SK-N-SH treated with all-trans-retinoic acid at 6 μM for 48 hours (cell line): ENCODE data around the gene MRC1.

ENCODE experiments used
- ATAC-seq: fragments of 200-7000 bp; cut with Tn5 transposase; 3 replicates; pipeline ENCODE4 v1.9.1; 2020; ENCODE audit warnings: mild to moderate bottlenecking, moderate library complexity
- ARNTL ChIP-seq: fragments of 450-650 bp; formaldehyde crosslinking; IDR thresholded peaks from 2 replicates; pipeline ENCODE4 v1.5.0; 2020; ENCODE audit warnings: low read depth, mild to moderate bottlenecking, moderate library complexity, borderline replicate concordance
- BACH2 ChIP-seq: fragments of 250-450 bp; sonication (Bioruptor Pico); IDR thresholded peaks from 2 replicates; pipeline ENCODE4 v1.9.0; 2021; ENCODE audit warnings: mild to moderate bottlenecking, borderline replicate concordance
- CREB5 ChIP-seq: fragments of 250-450 bp; sonication (Bioruptor Pico); IDR thresholded peaks from 2 replicates; pipeline ENCODE4 v1.5.1; 2020; ENCODE audit warnings: low read depth, mild to moderate bottlenecking, moderate library complexity
- CSDC2 ChIP-seq: fragments of 250-450 bp; sonication (Bioruptor Pico); IDR thresholded peaks from 2 replicates; pipeline ENCODE4 v1.5.0; 2020; ENCODE audit warnings: mild to moderate bottlenecking, moderate library complexity
- CSRNP3 ChIP-seq: fragments of 250-450 bp; sonication (Bioruptor Pico); IDR thresholded peaks from 2 replicates; pipeline ENCODE4 v1.5.1; 2021; ENCODE audit warnings: mild to moderate bottlenecking, moderate library complexity
- ISL1 ChIP-seq: fragments of 250-450 bp; sonication (Bioruptor Pico); IDR thresholded peaks from 2 replicates; pipeline ENCODE4 v2.1.2; 2022; ENCODE audit warnings: mild to moderate bottlenecking, moderate library complexity
- OSR1 ChIP-seq: fragments of 250-450 bp; sonication (Bioruptor Pico); IDR thresholded peaks from 2 replicates; pipeline ENCODE4 v1.8.0; 2022; ENCODE audit warnings: moderate library complexity, mild to moderate bottlenecking, inconsistent platforms
- PATZ1 ChIP-seq: fragments of 250-450 bp; sonication (Bioruptor Pico); IDR thresholded peaks from 2 replicates; pipeline ENCODE4 v1.8.0; 2020; ENCODE audit warnings: mild to moderate bottlenecking, moderate library complexity, borderline replicate concordance
- RARB ChIP-seq: fragments of 250-450 bp; sonication (Bioruptor Pico); IDR thresholded peaks from 2 replicates; pipeline ENCODE4 v1.8.0; 2021; ENCODE audit warnings: mild to moderate bottlenecking, moderate library complexity
- SNAI2 ChIP-seq: fragments of 250-450 bp; sonication (Bioruptor Pico); IDR thresholded peaks from 2 replicates; pipeline ENCODE4 v1.5.0; 2020; ENCODE audit warnings: mild to moderate bottlenecking, moderate library complexity
- TCF4 ChIP-seq: fragments of 250-450 bp; sonication (Bioruptor Pico); IDR thresholded peaks from 2 replicates; pipeline ENCODE4 v1.8.0; 2021; ENCODE audit warnings: mild to moderate bottlenecking, moderate library complexity, borderline replicate concordance
- TOX ChIP-seq: fragments of 250-450 bp; sonication (Bioruptor Pico); IDR thresholded peaks from 2 replicates; pipeline ENCODE4 v1.8.0; 2021; ENCODE audit warnings: mild to moderate bottlenecking, moderate library complexity, borderline replicate concordance
- ZC3H10 ChIP-seq: fragments of 250-450 bp; sonication (Bioruptor Pico); IDR thresholded peaks from 2 replicates; pipeline ENCODE4 v1.5.1; 2021; ENCODE audit warnings: mild to moderate bottlenecking, moderate library complexity
- ZFP3 ChIP-seq: fragments of 250-450 bp; sonication (Bioruptor Pico); IDR thresholded peaks from 2 replicates; pipeline ENCODE4 v1.5.0; 2020; ENCODE audit warnings: mild to moderate bottlenecking, moderate library complexity
- ZFP30 ChIP-seq: fragments of 450-650 bp; formaldehyde crosslinking; IDR thresholded peaks from 2 replicates; pipeline ENCODE4 v1.5.0; 2022; ENCODE audit warnings: mild to moderate bottlenecking, moderate library complexity
- ZNF565 ChIP-seq: fragments of 450-650 bp; formaldehyde crosslinking; conservative IDR thresholded peaks from 2 replicates; pipeline ENCODE4 v1.5.0; 2020; ENCODE audit warnings: low read depth, mild to moderate bottlenecking, moderate library complexity
- ZNF70 ChIP-seq: fragments of 450-650 bp; formaldehyde crosslinking; IDR thresholded peaks from 2 replicates; pipeline ENCODE4 v1.5.0; 2020; ENCODE audit warnings: mild to moderate bottlenecking, moderate library complexity
- ZNF8 ChIP-seq: fragments of 450-650 bp; formaldehyde crosslinking; IDR thresholded peaks from 2 replicates; pipeline ENCODE4 v1.5.0; 2020; ENCODE audit warnings: mild to moderate bottlenecking, moderate library complexity
- TF ChIP-seq, protein P1 (sequence below): fragments of 250-450 bp; sonication (Bioruptor Pico); IDR thresholded peaks from 2 replicates; pipeline ENCODE4 v1.5.0; 2020; ENCODE audit warnings: mild to moderate bottlenecking, moderate library complexity
- TF ChIP-seq, protein P2 (sequence below): fragments of 250-450 bp; sonication (Bioruptor Pico); IDR thresholded peaks from 2 replicates; pipeline ENCODE4 v1.8.0; 2021; ENCODE audit warnings: low read depth, mild to moderate bottlenecking, moderate library complexity, borderline replicate concordance

Gene MRC1

DNA sequence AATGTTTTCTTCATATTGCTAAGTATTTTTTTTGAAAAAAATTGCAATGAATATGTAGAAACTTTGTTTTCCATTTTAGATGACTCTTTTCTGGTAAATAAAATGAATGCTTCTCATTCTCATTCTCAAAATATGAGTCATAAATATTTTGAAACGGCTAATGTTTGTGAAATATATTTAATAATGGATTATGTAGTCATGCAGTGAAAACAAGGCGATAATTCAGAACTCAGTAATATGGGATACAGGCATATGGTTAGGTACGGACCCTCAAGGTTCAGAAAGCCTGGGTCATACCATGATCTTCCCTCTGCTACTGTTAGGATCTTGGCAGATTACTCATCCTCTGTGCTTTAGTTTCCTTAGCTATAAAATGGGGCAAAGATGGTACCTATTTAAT lies 96.3 kb downstream of the MRC1 start:
- peak; percentile 18; the same call in 1 of the 3 replicates for ATAC-seq
- no peak for TF ChIP-seq TOX (CRISPR knock-in tag)
- no peak for TF ChIP-seq PATZ1
- TF ChIP-seq, protein P1, sequence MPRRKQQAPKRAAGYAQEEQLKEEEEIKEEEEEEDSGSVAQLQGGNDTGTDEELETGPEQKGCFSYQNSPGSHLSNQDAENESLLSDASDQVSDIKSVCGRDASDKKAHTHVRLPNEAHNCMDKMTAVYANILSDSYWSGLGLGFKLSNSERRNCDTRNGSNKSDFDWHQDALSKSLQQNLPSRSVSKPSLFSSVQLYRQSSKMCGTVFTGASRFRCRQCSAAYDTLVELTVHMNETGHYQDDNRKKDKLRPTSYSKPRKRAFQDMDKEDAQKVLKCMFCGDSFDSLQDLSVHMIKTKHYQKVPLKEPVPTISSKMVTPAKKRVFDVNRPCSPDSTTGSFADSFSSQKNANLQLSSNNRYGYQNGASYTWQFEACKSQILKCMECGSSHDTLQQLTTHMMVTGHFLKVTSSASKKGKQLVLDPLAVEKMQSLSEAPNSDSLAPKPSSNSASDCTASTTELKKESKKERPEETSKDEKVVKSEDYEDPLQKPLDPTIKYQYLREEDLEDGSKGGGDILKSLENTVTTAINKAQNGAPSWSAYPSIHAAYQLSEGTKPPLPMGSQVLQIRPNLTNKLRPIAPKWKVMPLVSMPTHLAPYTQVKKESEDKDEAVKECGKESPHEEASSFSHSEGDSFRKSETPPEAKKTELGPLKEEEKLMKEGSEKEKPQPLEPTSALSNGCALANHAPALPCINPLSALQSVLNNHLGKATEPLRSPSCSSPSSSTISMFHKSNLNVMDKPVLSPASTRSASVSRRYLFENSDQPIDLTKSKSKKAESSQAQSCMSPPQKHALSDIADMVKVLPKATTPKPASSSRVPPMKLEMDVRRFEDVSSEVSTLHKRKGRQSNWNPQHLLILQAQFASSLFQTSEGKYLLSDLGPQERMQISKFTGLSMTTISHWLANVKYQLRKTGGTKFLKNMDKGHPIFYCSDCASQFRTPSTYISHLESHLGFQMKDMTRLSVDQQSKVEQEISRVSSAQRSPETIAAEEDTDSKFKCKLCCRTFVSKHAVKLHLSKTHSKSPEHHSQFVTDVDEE (CRISPR knock-in tag) = no peak
- TF ChIP-seq ZNF8 (CRISPR knock-in tag) = no peak
- no peak for TF ChIP-seq ZC3H10 (CRISPR knock-in tag)
- TF ChIP-seq CSDC2 (CRISPR knock-in tag) = no peak
- TF ChIP-seq CREB5 = no peak
- TF ChIP-seq ISL1 (CRISPR knock-in tag) = no peak
- no peak for TF ChIP-seq ARNTL (CRISPR knock-in tag)
- no peak for TF ChIP-seq SNAI2
- TF ChIP-seq ZNF565 = no peak
- TF ChIP-seq OSR1 (CRISPR knock-in tag) = no peak
- no peak for TF ChIP-seq RARB (CRISPR knock-in tag)
- TF ChIP-seq ZFP30 = no peak
- TF ChIP-seq, protein P2, sequence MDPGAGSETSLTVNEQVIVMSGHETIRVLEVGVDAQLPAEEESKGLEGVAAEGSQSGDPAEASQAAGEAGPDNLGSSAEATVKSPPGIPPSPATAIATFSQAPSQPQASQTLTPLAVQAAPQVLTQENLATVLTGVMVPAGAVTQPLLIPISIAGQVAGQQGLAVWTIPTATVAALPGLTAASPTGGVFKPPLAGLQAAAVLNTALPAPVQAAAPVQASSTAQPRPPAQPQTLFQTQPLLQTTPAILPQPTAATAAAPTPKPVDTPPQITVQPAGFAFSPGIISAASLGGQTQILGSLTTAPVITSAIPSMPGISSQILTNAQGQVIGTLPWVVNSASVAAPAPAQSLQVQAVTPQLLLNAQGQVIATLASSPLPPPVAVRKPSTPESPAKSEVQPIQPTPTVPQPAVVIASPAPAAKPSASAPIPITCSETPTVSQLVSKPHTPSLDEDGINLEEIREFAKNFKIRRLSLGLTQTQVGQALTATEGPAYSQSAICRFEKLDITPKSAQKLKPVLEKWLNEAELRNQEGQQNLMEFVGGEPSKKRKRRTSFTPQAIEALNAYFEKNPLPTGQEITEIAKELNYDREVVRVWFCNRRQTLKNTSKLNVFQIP (CRISPR knock-in tag) = no peak
- TF ChIP-seq TCF4 (CRISPR knock-in tag) = no peak
- no peak for TF ChIP-seq ZNF70 (CRISPR knock-in tag)
- TF ChIP-seq BACH2 (CRISPR knock-in tag) = no peak

DNA sequence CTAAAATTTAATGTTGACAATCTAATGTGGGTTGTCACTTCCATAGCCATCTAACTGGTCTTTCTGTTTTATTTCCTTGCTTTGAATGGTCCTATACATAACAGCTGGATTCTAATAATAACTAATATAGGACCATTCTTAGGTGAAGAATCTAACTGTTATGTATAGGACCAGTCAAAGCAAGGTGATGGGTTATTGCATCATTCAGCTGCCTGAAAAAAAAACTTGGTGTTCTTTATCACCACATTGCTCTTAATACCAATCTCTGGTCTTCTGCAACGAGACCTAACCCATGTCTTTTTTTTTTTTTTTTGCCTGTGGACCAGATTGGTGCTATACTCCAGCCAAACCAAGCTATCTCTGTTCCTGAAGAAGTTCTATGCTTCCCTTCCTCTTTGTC lies 96.9 kb downstream of the MRC1 start:
- no peak for ATAC-seq
- TF ChIP-seq RARB (CRISPR knock-in tag) (no peak), ZFP3 (CRISPR knock-in tag) (no peak), BACH2 (CRISPR knock-in tag) (no peak), ARNTL (CRISPR knock-in tag) (no peak), ZC3H10 (CRISPR knock-in tag) (no peak), ZNF70 (CRISPR knock-in tag) (no peak)

- no peak for ATAC-seq
- TF ChIP-seq, protein P1 (CRISPR knock-in tag) = no peak
- TF ChIP-seq BACH2 (CRISPR knock-in tag) (no peak), ZC3H10 (CRISPR knock-in tag) (no peak), TCF4 (CRISPR knock-in tag) (no peak), CSRNP3 (CRISPR knock-in tag) (no peak), OSR1 (CRISPR knock-in tag) (no peak)
- TF ChIP-seq, protein P2 (CRISPR knock-in tag) = no peak
- TF ChIP-seq, all 23 proteins: peak for 0
These were observed 98.5 kb downstream of the MRC1 start for GRCh38 chr10:17907641-17908040.
